Ishikawa (cell line): ENCODE data around the gene RAB3C.
A peak's percentile ranks its signal among the peaks of the same experiment; 100 is the strongest.

Experiments used
- CEBPB ChIP-seq: IDR thresholded peaks from 2 replicates; pipeline ENCODE4 v1.6.1; 2012
- CREB1 ChIP-seq: IDR thresholded peaks from 2 replicates; pipeline ENCODE4 v1.6.1; 2012; ENCODE audit warnings: low read depth
- EGR1 ChIP-seq: IDR thresholded peaks from 2 replicates; pipeline ENCODE4 v1.6.1; 2012
- EP300 ChIP-seq: IDR thresholded peaks from 2 replicates; pipeline ENCODE4 v1.6.1; 2012; ENCODE audit warnings: borderline replicate concordance
- FOXM1 ChIP-seq: IDR thresholded peaks from 2 replicates; pipeline ENCODE4 v1.6.1; 2012; ENCODE audit warnings: low read depth, borderline replicate concordance
- NFIC ChIP-seq: IDR thresholded peaks from 2 replicates; pipeline ENCODE4 v1.6.1; 2012
- RAD21 ChIP-seq: IDR thresholded peaks from 2 replicates; pipeline ENCODE4 v1.6.1; 2012; ENCODE audit warnings: low read depth
- TAF1 ChIP-seq: IDR thresholded peaks from 2 replicates; pipeline ENCODE4 v1.6.1; 2012; ENCODE audit warnings: low read depth, mild to moderate bottlenecking
- TCF12 ChIP-seq: IDR thresholded peaks from 2 replicates; pipeline ENCODE4 v1.6.1; 2012; ENCODE audit warnings: low read depth
- TEAD4 ChIP-seq: IDR thresholded peaks from 2 replicates; pipeline ENCODE4 v1.6.1; 2012
- YY1 ChIP-seq: IDR thresholded peaks from 2 replicates; pipeline ENCODE4 v1.6.1; 2012; ENCODE audit warnings: low read depth
- ZBTB7A ChIP-seq: IDR thresholded peaks from 2 replicates; pipeline ENCODE4 v1.6.1; 2012; ENCODE audit warnings: low read depth
- TF ChIP-seq, protein P1 (sequence below): IDR thresholded peaks from 2 replicates; pipeline ENCODE4 v1.6.1; 2012
- TF ChIP-seq, protein P2 (sequence below): IDR thresholded peaks from 2 replicates; pipeline ENCODE4 v1.6.1; 2012; ENCODE audit warnings: low read depth, mild to moderate bottlenecking
- TF ChIP-seq, protein P3 (sequence below): IDR thresholded peaks from 2 replicates; pipeline ENCODE4 v1.6.1; 2012

The RAB3C gene

DNA sequence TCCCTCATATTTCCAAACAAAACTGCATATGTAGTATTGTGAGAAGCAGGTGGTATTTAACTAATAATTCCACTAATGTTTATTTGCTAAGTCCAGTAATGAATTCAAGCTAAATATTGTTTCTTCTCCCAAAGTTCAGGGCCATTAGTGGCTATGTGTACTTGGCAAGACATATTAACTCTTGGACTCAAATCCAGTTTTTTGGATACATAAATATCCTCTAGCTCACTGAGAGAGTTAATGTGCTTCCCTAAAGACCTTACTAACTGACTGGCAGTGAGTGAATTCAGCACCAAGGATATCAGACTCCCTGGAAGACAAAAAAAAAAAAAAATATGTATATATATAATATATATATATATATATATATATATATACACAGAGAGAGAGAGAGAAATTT is 214.1 kb downstream of the RAB3C start:
- TF ChIP-seq FOXM1 (no peak), ZBTB7A (no peak), TCF12 (no peak), TAF1 (no peak), TEAD4 (no peak)
- TF ChIP-seq, protein P1, sequence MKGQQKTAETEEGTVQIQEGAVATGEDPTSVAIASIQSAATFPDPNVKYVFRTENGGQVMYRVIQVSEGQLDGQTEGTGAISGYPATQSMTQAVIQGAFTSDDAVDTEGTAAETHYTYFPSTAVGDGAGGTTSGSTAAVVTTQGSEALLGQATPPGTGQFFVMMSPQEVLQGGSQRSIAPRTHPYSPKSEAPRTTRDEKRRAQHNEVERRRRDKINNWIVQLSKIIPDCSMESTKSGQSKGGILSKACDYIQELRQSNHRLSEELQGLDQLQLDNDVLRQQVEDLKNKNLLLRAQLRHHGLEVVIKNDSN, result no peak

DNA sequence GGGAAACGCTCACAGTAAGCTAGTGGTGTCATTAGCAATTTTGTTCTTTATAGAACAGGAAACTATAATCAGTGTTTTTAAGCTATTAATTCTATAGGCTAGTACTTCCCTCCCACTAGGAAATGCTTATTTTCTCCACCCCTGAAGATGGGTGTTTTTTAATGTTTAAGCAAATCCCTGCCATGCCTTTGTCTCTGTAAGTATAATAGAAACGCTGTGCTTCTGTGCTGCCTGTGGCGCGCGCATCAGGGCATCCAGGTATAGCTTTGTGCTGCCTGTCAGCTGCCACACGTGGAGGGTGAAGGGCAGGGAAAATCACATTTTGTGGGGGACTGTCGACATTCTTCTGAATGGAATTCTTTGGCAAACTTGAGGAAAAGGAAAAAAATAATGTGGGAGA is 217.5 kb downstream of the RAB3C start:
- TF ChIP-seq, protein P2, sequence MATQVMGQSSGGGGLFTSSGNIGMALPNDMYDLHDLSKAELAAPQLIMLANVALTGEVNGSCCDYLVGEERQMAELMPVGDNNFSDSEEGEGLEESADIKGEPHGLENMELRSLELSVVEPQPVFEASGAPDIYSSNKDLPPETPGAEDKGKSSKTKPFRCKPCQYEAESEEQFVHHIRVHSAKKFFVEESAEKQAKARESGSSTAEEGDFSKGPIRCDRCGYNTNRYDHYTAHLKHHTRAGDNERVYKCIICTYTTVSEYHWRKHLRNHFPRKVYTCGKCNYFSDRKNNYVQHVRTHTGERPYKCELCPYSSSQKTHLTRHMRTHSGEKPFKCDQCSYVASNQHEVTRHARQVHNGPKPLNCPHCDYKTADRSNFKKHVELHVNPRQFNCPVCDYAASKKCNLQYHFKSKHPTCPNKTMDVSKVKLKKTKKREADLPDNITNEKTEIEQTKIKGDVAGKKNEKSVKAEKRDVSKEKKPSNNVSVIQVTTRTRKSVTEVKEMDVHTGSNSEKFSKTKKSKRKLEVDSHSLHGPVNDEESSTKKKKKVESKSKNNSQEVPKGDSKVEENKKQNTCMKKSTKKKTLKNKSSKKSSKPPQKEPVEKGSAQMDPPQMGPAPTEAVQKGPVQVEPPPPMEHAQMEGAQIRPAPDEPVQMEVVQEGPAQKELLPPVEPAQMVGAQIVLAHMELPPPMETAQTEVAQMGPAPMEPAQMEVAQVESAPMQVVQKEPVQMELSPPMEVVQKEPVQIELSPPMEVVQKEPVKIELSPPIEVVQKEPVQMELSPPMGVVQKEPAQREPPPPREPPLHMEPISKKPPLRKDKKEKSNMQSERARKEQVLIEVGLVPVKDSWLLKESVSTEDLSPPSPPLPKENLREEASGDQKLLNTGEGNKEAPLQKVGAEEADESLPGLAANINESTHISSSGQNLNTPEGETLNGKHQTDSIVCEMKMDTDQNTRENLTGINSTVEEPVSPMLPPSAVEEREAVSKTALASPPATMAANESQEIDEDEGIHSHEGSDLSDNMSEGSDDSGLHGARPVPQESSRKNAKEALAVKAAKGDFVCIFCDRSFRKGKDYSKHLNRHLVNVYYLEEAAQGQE, result no peak
- TF ChIP-seq TEAD4, result no peak
- no peak for TF ChIP-seq CEBPB
- no peak for TF ChIP-seq NFIC
- TF ChIP-seq YY1, result no peak
- TF ChIP-seq TAF1, result no peak
- TF ChIP-seq, protein P1, result no peak
- TF ChIP-seq EP300, result no peak
- no peak for TF ChIP-seq RAD21
- no peak for TF ChIP-seq CREB1
- no peak for TF ChIP-seq EGR1
- TF ChIP-seq, protein P3, sequence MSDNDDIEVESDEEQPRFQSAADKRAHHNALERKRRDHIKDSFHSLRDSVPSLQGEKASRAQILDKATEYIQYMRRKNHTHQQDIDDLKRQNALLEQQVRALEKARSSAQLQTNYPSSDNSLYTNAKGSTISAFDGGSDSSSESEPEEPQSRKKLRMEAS, result no peak
- TF ChIP-seq FOXM1, result no peak
- no peak for TF ChIP-seq ZBTB7A
- no peak for TF ChIP-seq TCF12

DNA sequence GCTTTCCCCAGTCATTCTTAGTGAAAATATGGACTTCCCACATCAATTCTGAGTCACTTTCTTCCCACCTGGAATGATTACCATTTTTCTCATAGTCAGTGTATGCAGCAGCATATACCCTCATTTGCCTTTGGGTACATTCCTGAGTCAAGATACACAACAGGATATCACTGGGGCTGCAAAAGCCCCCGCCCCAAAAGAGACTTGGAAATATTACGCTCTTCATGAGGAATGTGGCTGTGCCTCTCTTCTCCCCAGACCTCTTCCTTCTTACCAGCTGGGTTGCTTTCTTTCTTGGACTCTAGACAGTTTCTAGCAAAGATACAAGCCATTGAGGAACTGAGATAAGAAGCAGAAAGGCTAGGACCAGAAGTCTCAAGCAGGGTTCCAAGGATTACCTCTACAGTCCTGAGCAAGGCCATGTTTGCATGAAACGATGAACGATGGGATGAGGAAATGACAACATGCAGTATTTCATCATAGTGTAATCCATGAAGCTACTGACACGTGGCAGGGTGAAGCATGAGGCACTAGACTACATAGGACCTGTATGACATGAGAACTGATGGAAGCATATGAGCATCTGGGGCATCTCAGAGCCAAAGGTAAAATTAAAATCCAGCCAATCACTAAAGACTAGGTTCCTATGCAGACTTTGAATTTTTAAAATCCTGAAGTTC is 218.1 kb downstream of the RAB3C start:
- TF ChIP-seq YY1, result no peak
- no peak for TF ChIP-seq TCF12
- TF ChIP-seq FOXM1, result no peak
- no peak for TF ChIP-seq CEBPB

DNA sequence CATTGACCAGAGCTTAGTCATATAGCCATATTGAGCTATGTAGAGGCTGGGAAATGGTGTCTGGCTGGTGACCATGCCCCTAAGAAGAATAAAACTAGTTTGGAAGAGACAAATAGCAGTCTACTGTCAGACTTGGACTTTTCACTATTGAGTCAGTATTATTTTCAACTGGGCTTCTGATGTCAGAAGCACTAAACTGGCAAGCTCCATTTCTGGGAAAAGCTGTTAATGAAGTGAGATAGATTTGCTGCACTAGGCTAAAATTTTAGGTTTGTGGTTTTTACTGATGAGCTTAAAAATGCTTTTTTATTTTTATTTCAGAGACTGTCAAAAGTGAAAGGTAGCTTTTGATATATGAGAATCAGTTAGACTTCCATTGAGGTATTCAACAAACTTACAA is 220.2 kb downstream of the RAB3C start:
- TF ChIP-seq FOXM1, result no peak

DNA sequence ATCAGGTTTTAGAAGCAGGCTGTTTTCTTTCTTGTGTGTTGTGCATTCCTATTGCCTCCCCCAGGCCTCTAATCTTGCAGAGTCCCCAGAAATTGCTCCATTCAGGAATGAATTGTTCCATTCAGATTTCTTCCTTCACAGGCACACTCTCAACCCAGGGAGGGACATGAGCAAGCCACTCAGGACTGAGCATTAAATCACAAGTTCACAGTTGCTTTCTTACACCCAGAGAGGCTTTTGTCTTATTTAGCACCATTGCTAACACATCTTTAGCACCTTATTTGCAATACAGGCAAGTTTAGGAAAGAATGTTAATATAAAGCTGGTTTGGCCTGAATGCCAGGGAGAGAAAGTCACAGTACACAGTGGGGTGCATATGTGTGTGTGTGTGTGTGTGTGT is 221.4 kb downstream of the RAB3C start:
- TF ChIP-seq YY1 (no peak), ZBTB7A (no peak), TCF12 (no peak), CREB1 (no peak), CEBPB (no peak)
- TF ChIP-seq, protein P3, result no peak
- TF ChIP-seq, protein P2, result no peak
- TF ChIP-seq, protein P1, result no peak

DNA sequence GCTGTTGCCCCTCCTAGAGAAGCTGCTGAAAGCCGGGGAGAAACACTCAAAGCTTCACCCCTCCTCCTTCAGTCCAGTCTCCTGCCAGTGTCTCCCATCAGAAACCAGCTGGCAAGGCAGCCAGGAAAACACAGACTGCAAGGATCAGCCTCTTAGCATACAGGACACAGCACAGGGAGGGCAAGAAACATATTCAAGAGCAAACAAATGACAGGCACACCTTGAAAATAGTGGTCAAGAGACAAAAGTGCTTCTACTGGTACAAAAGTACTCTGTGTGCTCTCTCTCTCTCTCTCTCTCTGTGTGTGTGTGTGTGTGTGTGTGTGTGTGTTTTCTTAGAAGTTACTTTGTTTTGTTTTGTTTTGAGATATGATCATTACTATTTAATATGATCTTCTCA is 227.2 kb downstream of the RAB3C start:
- no peak for TF ChIP-seq CREB1
- TF ChIP-seq ZBTB7A, result no peak
- no peak for TF ChIP-seq TCF12

DNA sequence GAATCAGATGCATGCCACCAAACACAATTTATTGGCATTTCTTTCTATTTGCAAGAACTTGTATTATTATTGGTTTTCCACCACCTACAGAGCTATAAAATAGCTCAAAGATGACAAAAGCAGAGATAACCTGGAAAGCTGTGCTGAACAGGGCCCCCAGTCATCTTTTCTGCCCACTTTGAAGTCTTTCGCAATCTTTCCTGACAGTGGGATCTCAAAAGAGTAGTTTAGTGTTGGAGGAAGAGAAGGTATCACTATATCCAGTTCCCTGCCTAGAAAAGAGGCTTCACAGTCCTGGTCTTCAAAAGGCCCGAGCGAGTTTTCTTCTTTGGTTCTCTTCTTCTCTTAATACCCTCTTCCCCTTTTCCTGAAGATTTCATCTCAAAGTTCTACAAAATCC is 231.0 kb downstream of the RAB3C start:
- TF ChIP-seq TAF1 (no peak), CEBPB (peak; percentile 22; the same call in 1 of the 2 replicates)
